Esophagus squamous epithelium (tissue), 4 donors: ENCODE data around the gene PML.

Experiments
- POLR2A ChIP-seq, 4 donors: fragments of 450-650 bp; IDR thresholded peaks; one replicate each; pipeline ENCODE4 v1.6.1; 2017; ENCODE audit warnings: antibody characterized with exemption in 4 of 4, mild to moderate bottlenecking in 4 of 4, moderate library complexity in 3 of 4
- TF ChIP-seq, protein P1 (sequence below), 6 experiments: fragments of 450-650 bp in 4 of 6; fragments of 200-600 bp in 2 of 6; sonication (generic) in 2 of 6; IDR thresholded peaks; one replicate each; pipeline ENCODE4 v1.5.1; 2016 to 2019; ENCODE audit warnings: antibody characterized with exemption in 6 of 6, mild to moderate bottlenecking in 4 of 6, moderate library complexity in 4 of 6

DNA sequence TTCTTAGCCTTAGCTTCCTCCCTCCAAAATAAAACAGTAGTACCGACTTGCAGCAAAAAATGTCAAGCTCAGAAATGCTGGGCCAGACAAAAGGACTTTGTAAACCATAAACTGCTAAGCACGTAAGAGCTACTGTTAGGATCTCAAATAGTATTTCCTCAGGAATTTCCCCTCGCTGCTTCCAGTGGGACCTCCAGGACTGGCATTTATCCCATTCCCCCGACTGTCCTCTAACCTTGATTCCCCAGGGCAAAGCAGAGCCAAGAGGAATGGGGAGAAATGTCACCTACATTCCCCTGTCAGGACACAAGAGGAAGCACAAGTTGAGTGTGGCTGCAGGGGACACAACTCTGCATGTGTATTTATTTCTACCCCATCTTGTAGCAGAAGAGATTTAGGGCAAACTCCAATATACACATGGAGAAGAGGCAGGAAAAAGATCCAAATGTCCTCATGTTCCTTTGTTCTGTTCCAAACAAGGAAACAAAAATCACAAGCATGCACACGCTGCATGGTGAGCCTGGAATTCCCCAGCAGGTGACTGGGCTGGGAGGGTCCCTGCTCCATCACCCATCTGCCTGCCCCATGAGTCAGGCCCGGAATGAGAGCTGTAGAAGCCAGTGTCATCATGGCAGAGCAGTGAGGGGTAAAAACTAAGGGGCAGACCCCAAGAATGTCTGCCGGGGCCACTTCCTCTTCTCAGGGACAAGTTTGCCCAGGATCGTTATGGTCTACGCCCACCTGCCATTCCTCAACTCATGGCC, 6.7 kb upstream of the PML start:
- TF ChIP-seq, protein P1, sequence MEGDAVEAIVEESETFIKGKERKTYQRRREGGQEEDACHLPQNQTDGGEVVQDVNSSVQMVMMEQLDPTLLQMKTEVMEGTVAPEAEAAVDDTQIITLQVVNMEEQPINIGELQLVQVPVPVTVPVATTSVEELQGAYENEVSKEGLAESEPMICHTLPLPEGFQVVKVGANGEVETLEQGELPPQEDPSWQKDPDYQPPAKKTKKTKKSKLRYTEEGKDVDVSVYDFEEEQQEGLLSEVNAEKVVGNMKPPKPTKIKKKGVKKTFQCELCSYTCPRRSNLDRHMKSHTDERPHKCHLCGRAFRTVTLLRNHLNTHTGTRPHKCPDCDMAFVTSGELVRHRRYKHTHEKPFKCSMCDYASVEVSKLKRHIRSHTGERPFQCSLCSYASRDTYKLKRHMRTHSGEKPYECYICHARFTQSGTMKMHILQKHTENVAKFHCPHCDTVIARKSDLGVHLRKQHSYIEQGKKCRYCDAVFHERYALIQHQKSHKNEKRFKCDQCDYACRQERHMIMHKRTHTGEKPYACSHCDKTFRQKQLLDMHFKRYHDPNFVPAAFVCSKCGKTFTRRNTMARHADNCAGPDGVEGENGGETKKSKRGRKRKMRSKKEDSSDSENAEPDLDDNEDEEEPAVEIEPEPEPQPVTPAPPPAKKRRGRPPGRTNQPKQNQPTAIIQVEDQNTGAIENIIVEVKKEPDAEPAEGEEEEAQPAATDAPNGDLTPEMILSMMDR (IDR thresholded peaks at IDR 0.05): no peak
- TF ChIP-seq POLR2A (IDR thresholded peaks at IDR 0.05): no peak
